ENCODE data around the gene C14orf132. TPM values are rescaled to one million over a fixed set of nuclear protein-coding genes. Genes with fewer than 3 reads are reported as not detected.

The C14orf132 gene
- polyA plus RNA-seq, 1 donor (not counting 4 experiments of a cell fraction or from before 2014, with no cell fraction given), result 1.3 TPM

GRCh38 chr14:96136371-96137005, 97.3 kb downstream of the C14orf132 start:
- no peak overlapping the region for H2AFZ ChIP-seq (ENCODE audit: control insufficient read depth, low read length)
- no peaks in the 10 kb centered on the region for H3K27me3 ChIP-seq (ENCODE audit: control insufficient read depth, extremely low read depth, insufficient read depth, low read length)
- H3K4me1 ChIP-seq (ENCODE audit: control insufficient read depth, extremely low read depth, insufficient read depth, low read length), result no peaks in the 10 kb centered on the region
- no peak overlapping the region for H3K9ac ChIP-seq (ENCODE audit: control insufficient read depth, extremely low read depth, insufficient read depth, low read length)
- no peak overlapping the region for H3K4me3 ChIP-seq (ENCODE audit: control insufficient read depth in 2 of 3, extremely low read depth in 1 of 3, insufficient read depth in 2 of 3, low read depth in 1 of 3, low read length in 3 of 3)
- no peaks in the 10 kb centered on the region for H3K9me1 ChIP-seq (ENCODE audit: control insufficient read depth, extremely low read depth, insufficient read depth, low read length)
- no peaks in the 10 kb centered on the region for H3K79me2 ChIP-seq (ENCODE audit: control insufficient read depth, insufficient read depth, low read length)
- FAIRE-seq, result no peak
- H3K9me3 ChIP-seq (ENCODE audit: control insufficient read depth, low read depth, low read length), result no peaks in the 10 kb centered on the region
- no peak overlapping the region for H3K4me2 ChIP-seq (ENCODE audit: control insufficient read depth, extremely low read depth, insufficient read depth, low read depth, low read length)
- no peak for DNase-seq (ENCODE audit: low read depth, low spot score)
- no peak for TF ChIP-seq EZH2 (IDR thresholded peaks at IDR 0.05; ENCODE audit: low read length)
- no peak for TF ChIP-seq CTCF (optimal IDR thresholded peaks at IDR 0.05 in 1 of 3, IDR thresholded peaks at IDR 0.05 in 1 of 3, conservative IDR thresholded peaks at IDR 0.05 in 1 of 3; ENCODE audit: extremely low read depth in 1 of 3, insufficient read depth in 2 of 3, low read length in 3 of 3)
- H3K27ac ChIP-seq (ENCODE audit: control insufficient read depth, insufficient read depth, low read length), result no peak overlapping the region
- H3K36me3 ChIP-seq (ENCODE audit: control insufficient read depth in 2 of 2, extremely low read depth in 1 of 2, insufficient read depth in 2 of 2, low read length in 2 of 2), result no peaks in the 10 kb centered on the region
- H4K20me1 ChIP-seq (ENCODE audit: control insufficient read depth, extremely low read depth, insufficient read depth, low read length), result no peaks in the 10 kb centered on the region
- dilution Hi-C loops (cut with MboI; ENCODE audit: extremely low pct_ligation_motif_present, low sequenced_read_pairs), result no loop called here

GRCh38 chr14:96138241-96138640, 99.1 kb downstream of the C14orf132 start:
- Histone ChIP-seq H3K36me3 (ENCODE audit: control insufficient read depth in 2 of 2, extremely low read depth in 1 of 2, insufficient read depth in 2 of 2, low read length in 2 of 2) (no peaks in the 10 kb centered on the region), H3K27ac (ENCODE audit: control insufficient read depth, insufficient read depth, low read length) (no peak overlapping the region), H3K79me2 (ENCODE audit: control insufficient read depth, insufficient read depth, low read length) (no peaks in the 10 kb centered on the region), H3K27me3 (ENCODE audit: control insufficient read depth, extremely low read depth, insufficient read depth, low read length) (no peaks in the 10 kb centered on the region), H3K9me1 (ENCODE audit: control insufficient read depth, extremely low read depth, insufficient read depth, low read length) (no peaks in the 10 kb centered on the region), H3K4me2 (ENCODE audit: control insufficient read depth, extremely low read depth, insufficient read depth, low read depth, low read length) (no peak overlapping the region), H2AFZ (ENCODE audit: control insufficient read depth, low read length) (no peak overlapping the region), H4K20me1 (ENCODE audit: control insufficient read depth, extremely low read depth, insufficient read depth, low read length) (no peaks in the 10 kb centered on the region), H3K4me1 (ENCODE audit: control insufficient read depth, extremely low read depth, insufficient read depth, low read length) (no peaks in the 10 kb centered on the region), H3K9me3 (ENCODE audit: control insufficient read depth, low read depth, low read length) (no peaks in the 10 kb centered on the region), H3K4me3 (ENCODE audit: control insufficient read depth in 2 of 3, extremely low read depth in 1 of 3, insufficient read depth in 2 of 3, low read depth in 1 of 3, low read length in 3 of 3) (no peak overlapping the region), H3K9ac (ENCODE audit: control insufficient read depth, extremely low read depth, insufficient read depth, low read length) (no peak overlapping the region)
- TF ChIP-seq EZH2 (IDR thresholded peaks at IDR 0.05; ENCODE audit: low read length) (no peak), CTCF (optimal IDR thresholded peaks at IDR 0.05 in 1 of 3, IDR thresholded peaks at IDR 0.05 in 1 of 3, conservative IDR thresholded peaks at IDR 0.05 in 1 of 3; ENCODE audit: extremely low read depth in 1 of 3, insufficient read depth in 2 of 3, low read length in 3 of 3) (no peak)
- dilution Hi-C loops (cut with MboI; ENCODE audit: extremely low pct_ligation_motif_present, low sequenced_read_pairs), result no loop called here
- DNase-seq (ENCODE audit: low read depth, low spot score), result no peak
- FAIRE-seq, result no peak

Data from keratinocyte (primary cell).